Heart right ventricle (tissue), 16 donors: ENCODE results near the gene CDH23. TPM values are rescaled to one million over a fixed set of nuclear protein-coding genes. Genes with fewer than 3 reads are reported as not detected.

Source experiments
- ATAC-seq, 8 donors: fragments of 200-7000 bp; cut with Tn5 transposase; one replicate each; pipeline ENCODE4 v1.9.1; 2020; ENCODE audit warnings: mild to moderate bottlenecking in 8 of 8, moderate library complexity in 8 of 8, moderate number of reproducible peaks in 1 of 8
- DNase-seq, 2 donors: peaks; one replicate each; pipeline ENCODE4 v3.0.0-alpha.2; 2020
- H3K27ac ChIP-seq, 10 donors: fragments of 200-600 bp; sonication (generic) in 2 of 10; one replicate each; pipeline versions ENCODE4 v1.5.0 to v1.8.0; 2020 to 2022; ENCODE audit warnings: mild to moderate bottlenecking in 3 of 10
- H3K27me3 ChIP-seq, 7 donors: fragments of 200-600 bp; one replicate each; pipeline ENCODE4 v1.8.0; 2021 to 2022; ENCODE audit warnings: mild to moderate bottlenecking in 2 of 7
- H3K36me3 ChIP-seq, 9 donors: fragments of 200-600 bp; sonication (generic) in 1 of 9; one replicate each; pipeline versions ENCODE4 v1.5.0 to v1.8.0; 2020 to 2022; ENCODE audit warnings: mild to moderate bottlenecking in 2 of 9
- H3K4me1 ChIP-seq, 9 donors: fragments of 200-600 bp; sonication (generic) in 1 of 9; one replicate each; pipeline versions ENCODE4 v1.5.0 to v1.8.0; 2020 to 2022; ENCODE audit warnings: mild to moderate bottlenecking in 4 of 9
- H3K4me3 ChIP-seq, 10 donors: fragments of 200-600 bp; sonication (generic) in 2 of 10; one replicate each; pipeline versions ENCODE4 v1.5.0 to v1.8.0; 2020 to 2022; ENCODE audit warnings: mild to moderate bottlenecking in 7 of 10, moderate library complexity in 2 of 10
- H3K9me3 ChIP-seq, 11 donors: fragments of 200-600 bp in 10 of 11; sonication (generic) in 2 of 11; one replicate each; pipeline versions ENCODE4 v1.5.0 to v1.8.0; 2013 to 2022; ENCODE audit warnings: mild to moderate bottlenecking in 2 of 11, control low read depth in 1 of 11, moderate library complexity in 1 of 11
- CTCF ChIP-seq, 9 donors: fragments of 200-600 bp; sonication (generic) in 2 of 9; IDR thresholded peaks; one replicate each; pipeline versions ENCODE4 v1.5.0 to v1.8.0; 2021 to 2022; ENCODE audit warnings: antibody characterized with exemption in 9 of 9, mild to moderate bottlenecking in 5 of 9, moderate library complexity in 1 of 9
- WGBS, 2 donors: extraction: QIAGEN DNeasy Blood & Tissue Kit; methylation state at CpG; one replicate each; pipeline ENCODE4 v1.1.7; 2013; ENCODE audit warnings: inconsistent platforms in 1 of 2; 5-methylcytosine and 5-hydroxymethylcytosine counted together
- intact Hi-C, 10 donors: fragments of 100-400 bp; cut with DNase I; formaldehyde crosslinking; loops; one replicate each; pipeline versions ENCODE4 v1.11.1 to v1.14.2; 2022
- polyA plus RNA-seq, 2 donors: library from polyadenylated mRNA; stranded (reverse); fragments of 200-250 nt; gene quantifications; one replicate each; pipeline ENCODE4 v1.2.3, GENCODE V29; 2013
- total RNA-seq, 10 donors: library from RNA; stranded (reverse); fragmentation: NEBNext Ultra II Directional in 3 of 10; extraction: Animal tissue kit (Norgen Biotek cat#: 25700) in 3 of 10; gene quantifications; one replicate each; pipeline versions ENCODE4 v1.2.1 to v1.2.4, GENCODE V29; 2021 to 2023
- donor health status: Arrhythmogenic right ventricular cardiomyopathy.
- donor health status: ischemic (EF 13 %, LVEDD 7.1; RV severe dilation, severe dysfunction).
- donor health status: healthy with polysubstance abuse.
- donor health status: DM: no; HTN: yes; CAD: no.
- donor health status: DM: no; HTN: no; CAD: no.
- donor health status: ischemic (EF 25% LVEDD 6.9; RV normal size, moderate dysfunction).
- donor health status: ischemic (EF 25% LVEDD 5.7; RV mildly dilated, moderate dysfunction).
- donor health status: healthy.
- donor health status: DM: yes; HTN: yes; CAD: no.
- donor health status: Ischemic cardiomyopathy.
- donor health status: ischemic (EF 35%, LVEDD 5.7; RV mildly dilated, moderate dysfunction).
- donor health status: nonischemic (EF 11% LVEDD 7.7; RV severe dilation, severe dysfunction).
- donor health status: DM: yes; HTN: yes; CAD: no.
- donor health status: PGD.
- donor health status: ischemic (EF 29% LVEDD 5.4; RV normal size, mild dysfunction).
- donor health status: nonischemic (EF 23%, LVEDD 6.1; RV moderate dilation, normal function).

CDH23 gene
- total and polyA plus RNA-seq, 12 donors = 1.1 to 7.7 (median 4.6) TPM

- no peaks in the 10 kb centered on the region for H3K27me3 ChIP-seq
- H3K4me3 ChIP-seq = no peak overlapping the region
- intact Hi-C loops = no loop called here
- ATAC-seq (no peak), DNase-seq (no peak)
- H3K36me3 ChIP-seq = peaks cover 0 to 93% (median 44%) of the 10 kb centered on the region in 9 donors
- H3K27ac ChIP-seq = peak overlapping the region in 9 of 10 donors; percentile 14 to 95 (median 43)
- H3K4me1 ChIP-seq = peaks cover 9 to 100% (median 61%) of the 10 kb centered on the region in 9 donors
- no peak for TF ChIP-seq CTCF (IDR thresholded peaks at IDR 0.05)
- H3K9me3 ChIP-seq = no peaks in the 10 kb centered on the region
- 56 to 57% methylated on average over 8 of the region's 8 CpGs for WGBS, 2 donors
Measured at GRCh38 chr10:71753960-71754505, 357.3 kb downstream of the CDH23 start.

- WGBS, 2 donors = 84 to 85% methylated on average over 3 of the region's 3 CpGs
- H3K9me3 ChIP-seq = no peaks in the 10 kb centered on the region
- no peak overlapping the region for H3K4me3 ChIP-seq
- peaks cover 0 to 98% (median 44%) of the 10 kb centered on the region in 9 donors for H3K36me3 ChIP-seq
- intact Hi-C loops = no loop called here
- ATAC-seq (no peak), DNase-seq (no peak)
- no peaks in the 10 kb centered on the region for H3K27me3 ChIP-seq
- TF ChIP-seq CTCF (IDR thresholded peaks at IDR 0.05) = no peak
- H3K4me1 ChIP-seq = peaks cover 4 to 99% (median 56%) of the 10 kb centered on the region in 9 donors
- peak overlapping the region in 9 of 10 donors; percentile 14 to 95 (median 43) for H3K27ac ChIP-seq
Measured at GRCh38 chr10:71754562-71754961, 357.8 kb downstream of the CDH23 start.

GRCh38 chr10:71755179-71755879, 358.6 kb downstream of the CDH23 start:
- intact Hi-C loops = no loop called here
- Histone ChIP-seq H3K27ac (peak overlapping the region in 4 of 10 donors; percentile 39 to 95 (median 66)), H3K36me3 (peaks cover 0 to 94% (median 41%) of the 10 kb centered on the region in 9 donors), H3K27me3 (no peaks in the 10 kb centered on the region), H3K4me3 (no peak overlapping the region), H3K4me1 (peaks cover 0 to 93% (median 49%) of the 10 kb centered on the region in 9 donors), H3K9me3 (no peaks in the 10 kb centered on the region)
- DNase-seq (no peak), ATAC-seq (no peak)
- TF ChIP-seq CTCF (IDR thresholded peaks at IDR 0.05) = no peak
- WGBS, 2 donors = 90 to 92% methylated on average over 16 of the region's 16 CpGs

GRCh38 chr10:71756311-71757191, 359.8 kb downstream of the CDH23 start:
- Histone ChIP-seq H3K9me3 (no peaks in the 10 kb centered on the region), H3K4me1 (peaks cover 0 to 93% (median 55%) of the 10 kb centered on the region in 9 donors), H3K4me3 (peak overlapping the region in 1 of 10 donors; percentile 12), H3K36me3 (peaks cover 2 to 94% (median 41%) of the 10 kb centered on the region in 9 donors), H3K27ac (peak overlapping the region in 7 of 10 donors; percentile 18 to 95 (median 64)), H3K27me3 (no peaks in the 10 kb centered on the region)
- DNase-seq (no peak), ATAC-seq (peak in 2 of 8 donors; percentile 19 to 37)
- 80 to 86% methylated on average over 12 of the region's 12 CpGs for WGBS, 2 donors
- no peak for TF ChIP-seq CTCF (IDR thresholded peaks at IDR 0.05)
- intact Hi-C loops = no loop called here
